Smooth muscle cell (in vitro differentiated cells): ENCODE measurements around the gene ZNF93. TPM values are rescaled to one million over a fixed set of nuclear protein-coding genes. Genes with fewer than 3 reads are reported as not detected.
A peak's percentile ranks its signal among the peaks of the same experiment; 100 is the strongest.
"Not testable (repeated sequence)": the region's sequence is repeated elsewhere in the genome, so short reads cannot be mapped to it uniquely, and the experiment has no call there.

Source experiments
- DNase-seq: peaks from one replicate; lab custom pipeline; 2025; ENCODE audit not compliant: unreplicated experiment; lab: John Stamatoyannopoulos, UW
- H2AFZ ChIP-seq: fragments of 200-600 bp; sonication (generic); 2 replicates; pipeline ENCODE4 v1.6.0; 2016; ENCODE audit warnings: antibody characterized with exemption, low read depth, mild to moderate bottlenecking
- H3F3A ChIP-seq: fragments of 200-600 bp; sonication (generic); 2 replicates; pipeline ENCODE4 v1.6.0; 2017; ENCODE audit warnings: antibody characterized with exemption, low read depth
- H3K27ac ChIP-seq: fragments of 200-600 bp; sonication (generic); 2 replicates; pipeline ENCODE4 v1.5.1; 2016; ENCODE audit warnings: low read depth, mild to moderate bottlenecking
- H3K27me3 ChIP-seq: fragments of 200-600 bp; sonication (generic); 2 replicates; pipeline ENCODE4 v1.6.1; 2016; ENCODE audit warnings: low read depth, mild to moderate bottlenecking
- H3K36me3 ChIP-seq: fragments of 200-600 bp; sonication (generic); 2 replicates; pipeline ENCODE4 v1.5.1; 2016; ENCODE audit warnings: low read depth
- H3K4me1 ChIP-seq: fragments of 200-600 bp; sonication (generic); 2 replicates; pipeline ENCODE4 v1.5.1; 2016; ENCODE audit warnings: low read depth
- H3K4me2 ChIP-seq: fragments of 200-600 bp; sonication (generic); 2 replicates; pipeline ENCODE4 v1.6.0; 2016; ENCODE audit warnings: mild to moderate bottlenecking
- H3K4me3 ChIP-seq: fragments of 200-600 bp; sonication (generic); 2 replicates; pipeline ENCODE4 v1.5.1; 2016; ENCODE audit warnings: mild to moderate bottlenecking
- H3K79me2 ChIP-seq: fragments of 200-600 bp; sonication (generic); 2 replicates; pipeline ENCODE4 v1.6.0; 2016; ENCODE audit warnings: low read depth, mild to moderate bottlenecking
- H3K9ac ChIP-seq: fragments of 200-600 bp; sonication (generic); 2 replicates; pipeline ENCODE4 v1.6.0; 2016; ENCODE audit warnings: low read depth
- H3K9me3 ChIP-seq: fragments of 200-600 bp; sonication (generic); replicated peaks from 2 replicates; pipeline ENCODE4 v1.5.1; 2016; ENCODE audit warnings: low read depth
- H4K20me1 ChIP-seq: fragments of 200-600 bp; sonication (generic); 2 replicates; pipeline ENCODE4 v1.6.0; 2016; ENCODE audit warnings: low read depth
- WGBS: methylation state at CpG from one replicate; pipeline ENCODE4 v1.1.7; 2016; ENCODE audit warnings: low lambda C conversion rate; 5-methylcytosine and 5-hydroxymethylcytosine counted together
- polyA plus RNA-seq: library from polyadenylated mRNA; unstranded; fragments of >200 nt; fragmentation: Nextera tagmentation; extraction: Ambion mirVana; gene quantifications from 2 replicates; pipeline ENCODE4 v1.2.1, GENCODE V29; 2016
- total RNA-seq: library from RNA; depleted of rRNA; stranded (reverse); fragments of >200 nt; gene quantifications from 2 replicates; pipeline ENCODE4 v1.2.3, GENCODE V29; 2014
- TF ChIP-seq, protein P1 (sequence below): fragments of 200-600 bp; sonication (generic); IDR thresholded peaks from 2 replicates; pipeline ENCODE4 v1.5.1; 2017; ENCODE audit warnings: borderline replicate concordance, mild to moderate bottlenecking, antibody characterized with exemption; ENCODE audit not compliant: insufficient read depth, poor library complexity, severe bottlenecking

Gene ZNF93
- total and polyA plus RNA-seq, 2 experiments from 2014 or later: 18.3 to 36.7 TPM

DNA sequence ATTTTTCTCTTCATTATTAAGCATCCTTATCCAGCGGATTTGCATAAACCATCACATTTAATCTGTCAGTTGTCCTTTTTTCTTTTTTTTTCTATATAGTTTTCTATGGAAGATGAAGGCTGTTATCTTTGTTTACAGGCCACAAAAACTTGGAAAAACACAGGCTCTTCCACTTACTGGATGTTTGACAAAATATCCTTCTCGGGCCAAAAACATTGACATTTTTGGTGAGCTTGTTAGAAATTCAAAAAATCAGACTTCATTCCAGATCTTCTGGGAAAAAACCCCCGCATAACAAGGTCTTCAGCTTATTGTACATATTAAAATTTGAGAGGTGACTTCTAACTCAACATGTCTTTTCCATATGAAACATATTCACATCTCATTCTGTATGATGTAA is 13.8 kb downstream of the ZNF93 start:
- Histone ChIP-seq H3K27ac (no peak overlapping the region), H3K27me3 (no peaks in the 10 kb centered on the region), H3K9ac (no peak overlapping the region), H4K20me1 (peaks cover 29% of the 10 kb centered on the region), H3F3A (no peaks in the 10 kb centered on the region), H3K4me1 (no peaks in the 10 kb centered on the region), H3K4me3 (no peak overlapping the region), H3K79me2 (peaks cover 76% of the 10 kb centered on the region), H3K9me3 (peaks cover 3% of the 10 kb centered on the region), H2AFZ (no peak overlapping the region), H3K4me2 (no peak overlapping the region), H3K36me3 (peaks cover 34% of the 10 kb centered on the region)
- no peak for DNase-seq
- 99% methylated on average over 3 of the region's 3 CpGs for WGBS
- TF ChIP-seq, protein P1, sequence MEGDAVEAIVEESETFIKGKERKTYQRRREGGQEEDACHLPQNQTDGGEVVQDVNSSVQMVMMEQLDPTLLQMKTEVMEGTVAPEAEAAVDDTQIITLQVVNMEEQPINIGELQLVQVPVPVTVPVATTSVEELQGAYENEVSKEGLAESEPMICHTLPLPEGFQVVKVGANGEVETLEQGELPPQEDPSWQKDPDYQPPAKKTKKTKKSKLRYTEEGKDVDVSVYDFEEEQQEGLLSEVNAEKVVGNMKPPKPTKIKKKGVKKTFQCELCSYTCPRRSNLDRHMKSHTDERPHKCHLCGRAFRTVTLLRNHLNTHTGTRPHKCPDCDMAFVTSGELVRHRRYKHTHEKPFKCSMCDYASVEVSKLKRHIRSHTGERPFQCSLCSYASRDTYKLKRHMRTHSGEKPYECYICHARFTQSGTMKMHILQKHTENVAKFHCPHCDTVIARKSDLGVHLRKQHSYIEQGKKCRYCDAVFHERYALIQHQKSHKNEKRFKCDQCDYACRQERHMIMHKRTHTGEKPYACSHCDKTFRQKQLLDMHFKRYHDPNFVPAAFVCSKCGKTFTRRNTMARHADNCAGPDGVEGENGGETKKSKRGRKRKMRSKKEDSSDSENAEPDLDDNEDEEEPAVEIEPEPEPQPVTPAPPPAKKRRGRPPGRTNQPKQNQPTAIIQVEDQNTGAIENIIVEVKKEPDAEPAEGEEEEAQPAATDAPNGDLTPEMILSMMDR: no peak

DNA sequence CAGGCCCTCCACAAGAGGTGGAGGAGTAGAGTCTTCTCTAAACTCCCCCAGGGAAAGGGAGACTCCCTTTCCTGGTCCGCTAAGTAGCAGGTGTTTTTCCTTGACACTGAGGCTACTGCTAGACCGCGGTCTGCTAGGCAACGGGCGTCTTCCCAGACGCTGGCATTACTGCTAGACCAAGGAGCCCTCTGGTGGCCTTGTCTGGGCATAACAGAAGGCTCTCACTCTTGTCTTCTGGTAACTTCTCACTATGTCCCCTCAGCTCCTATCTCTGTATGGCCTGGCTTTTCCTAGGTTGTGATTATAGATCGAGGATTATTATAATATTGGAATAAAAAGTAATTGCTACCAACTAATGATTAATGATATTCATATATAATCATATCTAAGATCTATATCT is 29.7 kb downstream of the ZNF93 start:
- H3K36me3 ChIP-seq: peaks cover 93% of the 10 kb centered on the region
- 93% methylated on average over 7 of the region's 7 CpGs for WGBS
- not testable (repeated sequence) for H4K20me1 ChIP-seq, H2AFZ ChIP-seq, H3K27me3 ChIP-seq, H3K4me1 ChIP-seq, H3K4me2 ChIP-seq, H3K27ac ChIP-seq, DNase-seq, H3K79me2 ChIP-seq, H3K9ac ChIP-seq, H3K4me3 ChIP-seq
- peaks cover 93% of the 10 kb centered on the region for H3K9me3 ChIP-seq
- peaks cover 11% of the 10 kb centered on the region for H3F3A ChIP-seq

DNA sequence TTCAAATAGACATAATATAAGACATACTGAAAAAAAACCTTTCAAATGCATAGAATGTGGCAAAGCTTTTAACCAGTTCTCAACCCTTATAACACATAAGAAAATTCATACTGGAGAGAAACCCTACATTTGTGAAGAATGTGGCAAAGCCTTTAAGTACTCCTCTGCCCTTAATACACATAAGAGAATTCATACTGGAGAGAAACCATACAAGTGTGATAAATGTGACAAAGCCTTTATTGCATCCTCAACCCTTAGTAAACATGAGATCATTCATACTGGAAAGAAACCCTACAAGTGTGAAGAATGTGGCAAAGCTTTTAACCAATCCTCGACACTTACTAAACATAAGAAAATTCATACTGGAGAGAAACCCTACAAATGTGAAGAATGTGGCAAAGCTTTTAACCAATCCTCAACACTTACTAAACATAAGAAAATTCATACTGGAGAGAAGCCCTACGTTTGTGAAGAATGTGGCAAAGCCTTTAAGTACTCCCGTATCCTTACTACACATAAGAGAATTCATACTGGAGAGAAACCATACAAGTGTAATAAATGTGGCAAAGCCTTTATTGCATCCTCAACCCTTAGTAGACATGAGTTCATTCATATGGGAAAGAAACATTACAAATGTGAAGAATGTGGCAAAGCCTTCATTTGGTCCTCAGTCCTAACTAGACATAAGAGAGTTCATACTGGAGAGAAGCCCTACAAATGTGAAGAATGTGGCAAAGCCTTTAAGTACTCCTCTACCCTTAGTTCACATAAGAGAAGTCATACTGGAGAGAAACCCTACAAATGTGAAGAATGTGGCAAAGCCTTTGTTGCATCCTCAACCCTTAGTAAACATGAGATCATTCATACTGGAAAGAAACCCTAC is 32.9 kb downstream of the ZNF93 start:
- not testable (repeated sequence) for H2AFZ ChIP-seq, H3K79me2 ChIP-seq, H3K4me1 ChIP-seq, H3K9ac ChIP-seq, H3K4me2 ChIP-seq, H4K20me1 ChIP-seq, H3K27ac ChIP-seq, DNase-seq, H3K27me3 ChIP-seq
- Histone ChIP-seq H3K9me3 (peaks cover 82% of the 10 kb centered on the region), H3K4me3 (peak overlapping the region; percentile 26), H3K36me3 (peaks cover 65% of the 10 kb centered on the region), H3F3A (peaks cover 14% of the 10 kb centered on the region)
- 96% methylated on average over 3 of the region's 3 CpGs for WGBS

DNA sequence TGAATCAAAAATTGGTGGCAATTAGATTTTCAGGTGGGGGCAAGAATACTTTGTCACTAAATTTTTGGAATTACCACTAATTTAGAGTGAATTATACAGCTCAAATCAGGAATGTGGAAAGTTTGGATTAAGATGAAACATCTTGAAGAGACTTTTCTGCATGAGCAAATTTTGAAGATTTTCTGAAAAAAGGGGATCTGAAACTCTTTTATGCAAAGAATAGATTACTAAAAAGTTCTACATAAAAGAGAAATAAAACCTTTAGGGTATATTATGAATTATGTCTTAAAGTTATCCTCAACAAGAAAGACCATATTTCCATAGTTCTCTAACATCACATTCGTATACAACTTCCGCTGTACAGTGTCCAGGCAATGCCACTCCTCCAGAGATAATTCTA is 36.7 kb downstream of the ZNF93 start:
- Histone ChIP-seq H3F3A (peaks cover 14% of the 10 kb centered on the region), H3K9me3 (peaks cover 50% of the 10 kb centered on the region), H2AFZ (no peak overlapping the region), H3K4me1 (no peaks in the 10 kb centered on the region), H3K27me3 (no peaks in the 10 kb centered on the region), H3K4me3 (no peak overlapping the region), H3K79me2 (no peaks in the 10 kb centered on the region), H4K20me1 (no peaks in the 10 kb centered on the region), H3K36me3 (peaks cover 33% of the 10 kb centered on the region), H3K27ac (no peak overlapping the region), H3K4me2 (no peak overlapping the region), H3K9ac (no peak overlapping the region)
- DNase-seq: no peak
- TF ChIP-seq, protein P1: no peak
- 99% methylated on average over 2 of the region's 2 CpGs for WGBS
